Endometrial microvascular endothelial cells (primary cell): ENCODE data around the gene HMGXB4. TPM values are rescaled to one million over a fixed set of nuclear protein-coding genes. Genes with fewer than 3 reads are reported as not detected.

Source experiments
- in situ Hi-C: cut with HindIII; loops from 2 replicates; pipeline ENCODE4 v1.10.0; 2017; ENCODE audit warnings: low sequenced_read_pairs, low pct_unique_long_range_greater_than_20kb; ENCODE audit errors: inconsistent ontology term
- total RNA-seq: library from RNA; depleted of rRNA; stranded (reverse); fragments of >200 nt; gene quantifications from one replicate; pipeline ENCODE4 v1.2.3, GENCODE V29; 2015; ENCODE audit errors: inconsistent ontology term

HMGXB4 gene
- total RNA-seq, 1 donor from 2014 or later, result 12.9 TPM

GRCh38 chr22:35341090-35341874 lies 84.0 kb downstream of the HMGXB4 start:
- in situ Hi-C loops, result no loop called here

- in situ Hi-C loops, result no loop called here
Observed at GRCh38 chr22:35342390-35342789, 85.1 kb downstream of the HMGXB4 start.

GRCh38 chr22:35343664-35344550 lies 86.6 kb downstream of the HMGXB4 start:
- in situ Hi-C loops, result no loop called here

GRCh38 chr22:35344956-35345690 lies 87.8 kb downstream of the HMGXB4 start:
- in situ Hi-C loops, result no loop called here

Other genes starting within 250 kb of the HMGXB4 start
- not detected for gene ISX, start 191.3 kb upstream of the HMGXB4 start, total RNA-seq
- gene TOM1, start 42.4 kb downstream of the HMGXB4 start, total RNA-seq, result 20.1 TPM
- gene HMOX1, start 123.6 kb downstream of the HMGXB4 start, total RNA-seq, result 67.7 TPM
- gene MCM5, start 142.6 kb downstream of the HMGXB4 start, total RNA-seq, result 188 TPM